Endothelial cell of umbilical vein (primary cell): ENCODE results near the gene CELF2. TPM values are rescaled to one million over a fixed set of nuclear protein-coding genes. Genes with fewer than 3 reads are reported as not detected.
"Not testable (repeated sequence)": the region's sequence is repeated elsewhere in the genome, so short reads cannot be mapped to it uniquely, and the experiment has no call there.

Source experiments
- BruUV-seq: library from RNA; stranded (reverse); fragments of 400-500 nt; replicated peaks from 2 replicates; lab custom pipeline; 2021; lab: Mats Ljungman, UMichigan
- CTCF ChIA-PET: fragments of 300-600, 350-600 bp; sonication (Branson Sonifier 250); formaldehyde crosslinking; loops from one replicate; lab custom pipeline; 2021; ENCODE audit warnings: antibody characterized with exemption, inconsistent platforms; lab: Charles Lee
- POLR2A ChIA-PET: fragments of 300-600, 350-600 bp; sonication (Branson Sonifier 250); formaldehyde crosslinking; loops from one replicate; lab custom pipeline; 2021; ENCODE audit warnings: antibody characterized with exemption, inconsistent platforms; lab: Charles Lee
- DNase-seq: peaks from one replicate; pipeline ENCODE4 v3.0.0-alpha.2; 2011; ENCODE audit warnings: low read depth, low spot score
- FAIRE-seq: peaks from 2 replicates; lab custom pipeline; 2011; peaks lifted over from hg19 to GRCh38; lab: Jason Lieb, UNC
- H2AFZ ChIP-seq: 2 replicates; pipeline ENCODE4 v1.6.0; 2012; ENCODE audit warnings: low read depth, low read length, control low read depth, inconsistent platforms
- H3K27ac ChIP-seq: 2 replicates; pipeline ENCODE4 v1.5.1; 2011; ENCODE audit warnings: low read depth, mild to moderate bottlenecking, control low read depth, low read length, moderate library complexity; ENCODE audit not compliant: insufficient read depth
- H3K27me3 ChIP-seq, 2 experiments: 2 replicates each; pipeline versions ENCODE4 v1.6.0 to v1.6.1; 2011; ENCODE audit warnings: low read length in 2 of 2, mixed read lengths in 1 of 2; ENCODE audit not compliant: control insufficient read depth in 2 of 2, insufficient read depth in 2 of 2
- H3K36me3 ChIP-seq, 2 experiments: 2 replicates in 1 of 2; 3 replicates in 1 of 2; pipeline ENCODE4 v1.5.1; 2011; ENCODE audit warnings: low read length in 2 of 2, mild to moderate bottlenecking in 1 of 2, moderate library complexity in 1 of 2; ENCODE audit not compliant: control insufficient read depth in 2 of 2, insufficient read depth in 2 of 2; ENCODE audit errors: extremely low read depth in 1 of 2
- H3K4me1 ChIP-seq: 3 replicates; pipeline ENCODE4 v1.5.1; 2011; ENCODE audit warnings: mild to moderate bottlenecking, low read length; ENCODE audit not compliant: control insufficient read depth, insufficient read depth; ENCODE audit errors: extremely low read depth
- H3K4me2 ChIP-seq: 2 replicates; pipeline ENCODE4 v1.6.1; 2011; ENCODE audit warnings: low read length, control low read depth, mixed read lengths; ENCODE audit not compliant: insufficient read depth
- H3K4me3 ChIP-seq, 3 experiments: fragments of 200-600 bp in 1 of 3; sonication (generic), shearing (Covaris generic) in 1 of 3; replicated peaks in 1 of 3; 2 replicates each; pipeline ENCODE4 v1.5.1; 2011 to 2016; ENCODE audit warnings: control low read depth in 3 of 3, low read length in 3 of 3, mild to moderate bottlenecking in 2 of 3, inconsistent platforms in 1 of 3, low read depth in 1 of 3, moderate library complexity in 1 of 3; ENCODE audit not compliant: insufficient read depth in 1 of 3
- H3K79me2 ChIP-seq: 2 replicates; pipeline ENCODE4 v1.6.0; 2012; ENCODE audit warnings: low read length, inconsistent platforms; ENCODE audit not compliant: control insufficient read depth, insufficient read depth
- H3K9ac ChIP-seq: replicated peaks from 2 replicates; pipeline ENCODE3; 2011; ENCODE audit warnings: low read length, control low read depth; ENCODE audit not compliant: insufficient read depth; ENCODE audit errors: extremely low read depth
- H3K9me1 ChIP-seq: replicated peaks from 3 replicates; pipeline ENCODE4 v1.6.0; 2011; ENCODE audit warnings: mild to moderate bottlenecking, low read length; ENCODE audit not compliant: control insufficient read depth, insufficient read depth; ENCODE audit errors: extremely low read depth
- H3K9me3 ChIP-seq: replicated peaks from 2 replicates; pipeline ENCODE4 v1.5.1; 2012; ENCODE audit warnings: low read length, inconsistent platforms; ENCODE audit not compliant: control insufficient read depth, insufficient read depth
- H4K20me1 ChIP-seq: replicated peaks from 2 replicates; pipeline ENCODE3; 2011; ENCODE audit warnings: mild to moderate bottlenecking, low read length; ENCODE audit not compliant: control insufficient read depth, insufficient read depth; ENCODE audit errors: extremely low read depth
- EZH2 ChIP-seq: IDR thresholded peaks from 2 replicates; pipeline ENCODE4 v1.6.1; 2012; ENCODE audit warnings: borderline replicate concordance, low read depth, mild to moderate bottlenecking, moderate library complexity, low read length, inconsistent platforms; ENCODE audit not compliant: severe bottlenecking
- FOS ChIP-seq: IDR thresholded peaks from 2 replicates; pipeline ENCODE4 v1.6.1; 2011; ENCODE audit warnings: mild to moderate bottlenecking, low read length, moderate library complexity, borderline replicate concordance; ENCODE audit not compliant: insufficient read depth
- GATA2 ChIP-seq: IDR thresholded peaks from 2 replicates; pipeline ENCODE4 v1.7.0; 2011; ENCODE audit warnings: low read depth, mild to moderate bottlenecking, moderate library complexity, mixed read lengths, low read length; ENCODE audit not compliant: insufficient read length, insufficient read depth
- JUN ChIP-seq: IDR thresholded peaks from 2 replicates; pipeline ENCODE4 v1.6.1; 2011; ENCODE audit warnings: borderline replicate concordance, low read depth; ENCODE audit not compliant: insufficient read length, insufficient read depth
- MYC ChIP-seq: IDR thresholded peaks from one replicate; pipeline ENCODE4 v1.6.1; 2011; ENCODE audit warnings: mild to moderate bottlenecking, low read depth, low read length
- POLR2A ChIP-seq: IDR thresholded peaks from 2 replicates; pipeline ENCODE4 v1.6.1; 2012; ENCODE audit warnings: low read depth, mild to moderate bottlenecking, control low read depth, low read length
- POLR2AphosphoS5 ChIP-seq: IDR thresholded peaks from 2 replicates; pipeline ENCODE4 v1.6.1; 2012; ENCODE audit warnings: low read depth, mild to moderate bottlenecking, control low read depth, low read length, moderate library complexity; ENCODE audit not compliant: insufficient read depth
- dilution Hi-C: fragments of 300-500 bp; cut with MboI; formaldehyde crosslinking; loops from one replicate; pipeline ENCODE4 v1.15.0; 2019; ENCODE audit warnings: low sequenced_read_pairs; ENCODE audit not compliant: extremely low pct_ligation_motif_present
- intact Hi-C: fragments of 100-400 bp; cut with micrococcal nuclease; formaldehyde crosslinking; loops from one replicate; pipeline ENCODE4 v1.10.0; 2022
- polyA plus RNA-seq, 4 experiments: library from polyadenylated mRNA; depleted of rRNA in 3 of 4; stranded (reverse) in 3 of 4; unstranded in 1 of 4; fragments of >200 nt; gene quantifications; 2 replicates each; pipeline versions ENCODE4 v1.2.1 to v1.2.3, GENCODE V29; 2011 to 2012; ENCODE audit warnings: missing spikeins in 1 of 4
- total RNA-seq: library from RNA; stranded (reverse); gene quantifications from 2 replicates; pipeline ENCODE4 v1.2.3, GENCODE V29; 2021
- TF ChIP-seq, protein P1 (sequence below), 2 donors: IDR thresholded peaks; 1 replicate in 1 of 2; 2 replicates in 1 of 2; pipeline ENCODE4 v1.5.1; 2011; ENCODE audit warnings: low read length in 2 of 2, mild to moderate bottlenecking in 2 of 2, moderate library complexity in 2 of 2, control low read depth in 1 of 2, inconsistent platforms in 1 of 2, low read depth in 1 of 2; ENCODE audit not compliant: insufficient read depth in 1 of 2; ENCODE audit errors: extremely low read depth in 1 of 2
- TF ChIP-seq, protein P2 (sequence below): IDR thresholded peaks from 2 replicates; pipeline ENCODE4 v1.6.1; 2011; ENCODE audit not compliant: insufficient read depth, insufficient read length

Gene CELF2
- total and polyA plus RNA-seq, 2 donors (not counting 3 experiments of a cell fraction or from before 2014, with no cell fraction given): 21.6 to 42.6 TPM

DNA sequence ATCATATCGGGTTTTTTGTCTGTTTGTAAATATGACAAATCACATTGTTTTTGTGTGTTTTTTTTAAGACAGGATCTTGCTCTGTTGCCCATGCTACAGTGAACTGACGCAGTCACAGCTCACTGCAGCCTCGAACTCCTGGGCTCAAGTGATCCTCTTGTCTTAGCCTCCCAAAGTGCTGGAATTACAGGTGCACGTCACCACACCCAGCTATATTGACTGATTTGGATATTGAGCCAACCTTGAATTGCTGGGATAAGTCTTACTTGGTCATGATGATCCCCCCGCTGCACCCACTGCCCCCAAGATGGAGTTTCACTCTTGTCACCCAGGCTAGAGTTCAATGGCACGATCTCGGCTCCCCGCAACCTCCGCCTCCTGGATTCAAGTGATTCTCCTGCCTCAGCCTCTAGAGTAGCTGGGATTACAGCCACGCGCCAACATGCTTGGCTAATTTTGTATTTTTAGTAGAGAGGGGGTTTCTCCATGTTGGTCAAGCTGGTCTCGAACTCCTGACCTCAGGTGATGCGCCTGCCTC, 167.5 kb downstream of the CELF2 start:
- intact Hi-C loops, CTCF ChIA-PET: not testable (repeated sequence)

DNA sequence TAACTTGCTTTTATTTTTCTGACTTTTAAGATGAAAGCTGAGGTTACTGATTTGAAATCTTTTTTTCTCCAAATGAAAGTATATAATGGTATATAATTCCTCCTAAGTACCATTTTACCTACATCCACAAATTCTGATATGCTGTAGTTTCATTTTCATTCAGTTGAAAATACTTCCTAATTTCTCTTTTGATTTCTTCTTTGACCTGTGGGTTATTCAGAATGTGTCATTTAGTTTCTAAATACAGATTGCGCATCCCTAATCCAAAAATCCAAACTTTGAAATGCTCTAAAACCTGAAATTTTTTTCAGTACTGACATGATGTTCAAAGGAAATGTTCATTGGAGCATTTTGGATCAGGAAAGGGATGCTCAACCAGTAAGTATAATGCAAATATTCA, 168.7 kb downstream of the CELF2 start:
- Histone ChIP-seq H3K27me3 (no peaks in the 10 kb centered on the region), H3K9me1 (no peaks in the 10 kb centered on the region), H3K79me2 (no peaks in the 10 kb centered on the region), H4K20me1 (no peaks in the 10 kb centered on the region), H3K27ac (no peak overlapping the region), H3K9me3 (no peaks in the 10 kb centered on the region), H3K4me3 (no peak overlapping the region), H3K9ac (no peak overlapping the region), H2AFZ (no peak overlapping the region), H3K4me1 (no peaks in the 10 kb centered on the region), H3K4me2 (no peak overlapping the region), H3K36me3 (no peaks in the 10 kb centered on the region)
- no TSS peak for BruUV-seq
- POLR2A ChIA-PET: no interaction called here
- dilution Hi-C loops (no loop called here), intact Hi-C loops (no loop called here)
- TF ChIP-seq, protein P1, sequence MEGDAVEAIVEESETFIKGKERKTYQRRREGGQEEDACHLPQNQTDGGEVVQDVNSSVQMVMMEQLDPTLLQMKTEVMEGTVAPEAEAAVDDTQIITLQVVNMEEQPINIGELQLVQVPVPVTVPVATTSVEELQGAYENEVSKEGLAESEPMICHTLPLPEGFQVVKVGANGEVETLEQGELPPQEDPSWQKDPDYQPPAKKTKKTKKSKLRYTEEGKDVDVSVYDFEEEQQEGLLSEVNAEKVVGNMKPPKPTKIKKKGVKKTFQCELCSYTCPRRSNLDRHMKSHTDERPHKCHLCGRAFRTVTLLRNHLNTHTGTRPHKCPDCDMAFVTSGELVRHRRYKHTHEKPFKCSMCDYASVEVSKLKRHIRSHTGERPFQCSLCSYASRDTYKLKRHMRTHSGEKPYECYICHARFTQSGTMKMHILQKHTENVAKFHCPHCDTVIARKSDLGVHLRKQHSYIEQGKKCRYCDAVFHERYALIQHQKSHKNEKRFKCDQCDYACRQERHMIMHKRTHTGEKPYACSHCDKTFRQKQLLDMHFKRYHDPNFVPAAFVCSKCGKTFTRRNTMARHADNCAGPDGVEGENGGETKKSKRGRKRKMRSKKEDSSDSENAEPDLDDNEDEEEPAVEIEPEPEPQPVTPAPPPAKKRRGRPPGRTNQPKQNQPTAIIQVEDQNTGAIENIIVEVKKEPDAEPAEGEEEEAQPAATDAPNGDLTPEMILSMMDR (IDR thresholded peaks at IDR 0.05; ENCODE audit: extremely low read depth in 1 of 2, insufficient read depth in 1 of 2, low read depth in 1 of 2, low read length in 2 of 2): no peak
- TF ChIP-seq MYC (no peak), GATA2 (no peak), POLR2A (no peak), JUN (no peak), EZH2 (no peak), FOS (no peak), POLR2AphosphoS5 (no peak)
- TF ChIP-seq, protein P2, sequence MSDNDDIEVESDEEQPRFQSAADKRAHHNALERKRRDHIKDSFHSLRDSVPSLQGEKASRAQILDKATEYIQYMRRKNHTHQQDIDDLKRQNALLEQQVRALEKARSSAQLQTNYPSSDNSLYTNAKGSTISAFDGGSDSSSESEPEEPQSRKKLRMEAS: no peak
- no peak for DNase-seq
- no peak for FAIRE-seq
- CTCF ChIA-PET: no interaction called here

More for the DNA sequence above, 167.5 kb downstream of the CELF2 start:
- H3K79me2 ChIP-seq, H3K4me3 ChIP-seq, FAIRE-seq, POLR2A ChIA-PET, H3K27ac ChIP-seq, DNase-seq, BruUV-seq, H3K9me1 ChIP-seq, H3K4me1 ChIP-seq, H2AFZ ChIP-seq, H4K20me1 ChIP-seq, dilution Hi-C loops, H3K9ac ChIP-seq, H3K27me3 ChIP-seq, H3K4me2 ChIP-seq, H3K36me3 ChIP-seq, H3K9me3 ChIP-seq: not testable (repeated sequence)
